Psoas muscle (tissue), 8 donors: ENCODE measurements around the gene GTF2F1. TPM values are rescaled to one million over a fixed set of nuclear protein-coding genes. Genes with fewer than 3 reads are reported as not detected.

Experiments used
- ATAC-seq, 4 donors: fragments of 200-7000 bp; cut with Tn5 transposase; one replicate each; pipeline ENCODE4 v1.9.1; 2020; ENCODE audit warnings: moderate library complexity in 3 of 4, mild to moderate bottlenecking in 2 of 4
- DNase-seq, 2 donors: peaks; one replicate each; pipeline ENCODE4 v3.0.0-alpha.2; 2020
- H3K27ac ChIP-seq: fragments of 200-600 bp; one replicate; pipeline ENCODE4 v1.8.0; 2022
- H3K27me3 ChIP-seq, 3 donors: fragments of 200-600 bp in 1 of 3; one replicate each; pipeline versions ENCODE4 v1.6.1 to v1.8.0; 2013 to 2022; ENCODE audit warnings: low read length in 2 of 3, mild to moderate bottlenecking in 2 of 3, moderate library complexity in 1 of 3; ENCODE audit not compliant: insufficient read depth in 3 of 3
- H3K36me3 ChIP-seq, 2 donors: fragments of 200-600 bp in 1 of 2; one replicate each; pipeline versions ENCODE4 v1.6.1 to v1.8.0; 2013 to 2022; ENCODE audit warnings: low read depth in 1 of 2, mild to moderate bottlenecking in 1 of 2, moderate library complexity in 1 of 2; ENCODE audit not compliant: insufficient read depth in 1 of 2
- H3K4me1 ChIP-seq: fragments of 200-600 bp; one replicate; pipeline ENCODE4 v1.8.0; 2022
- H3K4me3 ChIP-seq: fragments of 200-600 bp; one replicate; pipeline ENCODE4 v1.8.0; 2022; ENCODE audit warnings: mild to moderate bottlenecking
- H3K9me3 ChIP-seq: fragments of 200-600 bp; one replicate; pipeline ENCODE4 v1.8.0; 2022
- WGBS, 3 donors: extraction: QIAGEN DNeasy Blood & Tissue Kit; methylation state at CpG; one replicate each; pipeline versions ENCODE4 v1.1.6 to v1.1.7; 2013; 5-methylcytosine and 5-hydroxymethylcytosine counted together
- intact Hi-C, 2 donors: fragments of 100-400 bp; cut with DNase I; formaldehyde crosslinking; loops; one replicate each; pipeline versions ENCODE4 v1.11.0 to v1.14.2; 2022
- polyA plus RNA-seq, 3 donors: library from polyadenylated mRNA; stranded (reverse); fragments of 200-250 nt; gene quantifications; one replicate each; pipeline ENCODE4 v1.2.3, GENCODE V29; 2013
- total RNA-seq, 4 donors: library from RNA; stranded (reverse); fragmentation: NEBNext Ultra II Directional in 2 of 4; extraction: Animal tissue kit (Norgen Biotek cat#: 25700) in 2 of 4; gene quantifications; one replicate each; pipeline versions ENCODE4 v1.2.1 to v1.2.4, GENCODE V29; 2021 to 2023
- TF ChIP-seq, protein P1 (sequence below): fragments of 200-600 bp; IDR thresholded peaks from one replicate; pipeline ENCODE4 v1.8.0; 2022; ENCODE audit warnings: antibody characterized with exemption
- donor health status: healthy with polysubstance abuse.
- donor health status: DM: no; HTN: no; CAD: no; lungs with moderate emphysema.
- donor health status: Bipolar disorder and iron deficiency.
- donor health status: healthy.
- donor health status: DM: yes; HTN: yes; CAD: no.
- donor health status: DM: no; HTN: no; CAD: no.
- donor health status: DM: no; HTN: no; CAD: no.
- donor health status: DM: yes; HTN: yes; CAD: no.

GTF2F1 gene
- total and polyA plus RNA-seq, 7 donors: 23.7 to 60.0 (median 33.8) TPM

DNA sequence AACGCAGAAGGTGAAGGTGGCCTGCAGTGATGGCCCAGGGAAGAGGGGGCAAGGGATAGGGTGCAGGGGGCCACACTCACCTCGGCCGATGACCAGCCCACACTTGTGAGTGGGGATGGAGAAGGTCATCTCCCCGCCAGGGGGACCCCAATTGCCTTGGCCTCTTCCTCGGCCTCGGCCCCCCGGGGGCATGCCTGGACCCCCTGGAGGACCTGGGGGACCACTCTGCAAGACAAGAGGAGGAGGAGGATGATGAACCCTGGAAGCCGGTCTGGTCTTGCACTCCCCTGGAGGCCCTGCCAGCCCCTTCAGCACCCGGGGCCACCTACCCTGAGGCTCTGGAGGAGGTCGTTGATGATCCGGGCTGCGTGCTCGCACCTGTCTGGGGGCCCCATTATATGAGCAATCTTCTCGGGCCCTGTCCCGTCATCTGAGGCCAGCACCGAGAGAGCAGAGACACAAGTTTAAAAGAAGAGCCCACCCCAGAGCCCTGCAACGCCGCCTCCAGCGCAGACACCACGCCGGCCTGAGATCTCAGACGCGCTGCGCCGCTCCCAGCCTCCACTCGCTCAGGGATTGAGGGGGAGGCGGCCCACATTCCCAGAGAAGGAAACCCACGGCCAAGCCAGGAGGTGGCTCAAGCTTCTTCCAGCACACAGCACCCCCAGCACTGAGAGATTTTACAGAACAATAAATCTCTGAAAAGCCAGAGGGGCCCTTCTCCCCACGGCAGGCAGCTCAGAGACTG lies 23.9 kb upstream of the GTF2F1 start:
- ATAC-seq (no peak), DNase-seq (peak in 1 of 2 donors; percentile 47)
- Histone ChIP-seq H3K9me3 (no peaks in the 10 kb centered on the region), H3K4me3 (no peak overlapping the region), H3K27me3 (no peaks in the 10 kb centered on the region), H3K27ac (no peak overlapping the region), H3K4me1 (peaks cover 2% of the 10 kb centered on the region), H3K36me3 (peaks cover 15 to 87% of the 10 kb centered on the region in 2 donors)
- 90 to 92% (median 91%) methylated on average over 28 to 29 of the region's 29 CpGs for WGBS, 3 donors
- TF ChIP-seq, protein P1, sequence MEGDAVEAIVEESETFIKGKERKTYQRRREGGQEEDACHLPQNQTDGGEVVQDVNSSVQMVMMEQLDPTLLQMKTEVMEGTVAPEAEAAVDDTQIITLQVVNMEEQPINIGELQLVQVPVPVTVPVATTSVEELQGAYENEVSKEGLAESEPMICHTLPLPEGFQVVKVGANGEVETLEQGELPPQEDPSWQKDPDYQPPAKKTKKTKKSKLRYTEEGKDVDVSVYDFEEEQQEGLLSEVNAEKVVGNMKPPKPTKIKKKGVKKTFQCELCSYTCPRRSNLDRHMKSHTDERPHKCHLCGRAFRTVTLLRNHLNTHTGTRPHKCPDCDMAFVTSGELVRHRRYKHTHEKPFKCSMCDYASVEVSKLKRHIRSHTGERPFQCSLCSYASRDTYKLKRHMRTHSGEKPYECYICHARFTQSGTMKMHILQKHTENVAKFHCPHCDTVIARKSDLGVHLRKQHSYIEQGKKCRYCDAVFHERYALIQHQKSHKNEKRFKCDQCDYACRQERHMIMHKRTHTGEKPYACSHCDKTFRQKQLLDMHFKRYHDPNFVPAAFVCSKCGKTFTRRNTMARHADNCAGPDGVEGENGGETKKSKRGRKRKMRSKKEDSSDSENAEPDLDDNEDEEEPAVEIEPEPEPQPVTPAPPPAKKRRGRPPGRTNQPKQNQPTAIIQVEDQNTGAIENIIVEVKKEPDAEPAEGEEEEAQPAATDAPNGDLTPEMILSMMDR: no peak
- intact Hi-C loops: no loop called here

DNA sequence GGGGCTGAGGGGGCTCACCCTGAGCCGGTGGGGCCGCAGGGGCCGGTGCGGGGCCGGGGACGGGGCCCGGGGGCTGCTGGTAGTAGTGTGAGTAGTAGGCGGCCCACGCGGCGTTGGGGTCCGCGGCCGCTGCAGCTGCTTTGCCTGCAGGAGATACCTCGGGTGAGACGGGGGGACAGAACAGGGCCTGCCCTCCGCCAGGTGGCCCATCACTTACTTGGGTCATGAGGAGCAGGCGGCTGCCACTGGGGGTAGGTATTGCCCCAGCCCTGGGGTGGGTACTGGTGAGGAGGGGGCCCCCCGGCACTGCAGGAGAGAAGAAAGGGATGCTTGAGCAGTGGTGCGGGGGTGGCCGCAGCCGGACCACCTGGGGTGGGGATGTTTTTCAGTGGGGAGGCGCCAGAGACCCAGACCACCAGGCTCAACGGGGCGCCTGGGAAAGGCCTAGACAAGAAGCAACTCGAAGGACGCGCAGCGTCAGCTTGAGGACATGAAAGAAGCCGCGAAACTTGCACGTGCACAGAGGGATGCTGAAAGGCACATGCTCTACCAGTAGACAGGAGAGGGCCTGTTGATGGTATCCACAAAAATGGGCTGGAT lies 22.7 kb upstream of the GTF2F1 start:
- no peaks in the 10 kb centered on the region for H3K27me3 ChIP-seq
- H3K4me3 ChIP-seq: no peak overlapping the region
- peaks cover 15 to 76% of the 10 kb centered on the region in 2 donors for H3K36me3 ChIP-seq
- DNase-seq (no peak), ATAC-seq (no peak)
- intact Hi-C loops: no loop called here
- H3K9me3 ChIP-seq: no peaks in the 10 kb centered on the region
- H3K4me1 ChIP-seq: no peaks in the 10 kb centered on the region
- H3K27ac ChIP-seq: no peak overlapping the region
- 88 to 93% (median 89%) methylated on average over 26 to 32 of the region's 32 CpGs for WGBS, 3 donors
- TF ChIP-seq, protein P1: no peak

GRCh38 chr19:6414793-6415590 lies 22.0 kb upstream of the GTF2F1 start:
- intact Hi-C loops: no loop called here
- peaks cover 15 to 69% of the 10 kb centered on the region in 2 donors for H3K36me3 ChIP-seq
- no peaks in the 10 kb centered on the region for H3K27me3 ChIP-seq
- no peaks in the 10 kb centered on the region for H3K9me3 ChIP-seq
- H3K27ac ChIP-seq: no peak overlapping the region
- DNase-seq (peak in 1 of 2 donors; percentile 50), ATAC-seq (no peak)
- 89 to 92% (median 90%) methylated on average over 41 to 47 of the region's 47 CpGs for WGBS, 3 donors
- H3K4me3 ChIP-seq: no peak overlapping the region
- TF ChIP-seq, protein P1: no peak
- H3K4me1 ChIP-seq: no peaks in the 10 kb centered on the region

GRCh38 chr19:6413721-6414643 lies 21.0 kb upstream of the GTF2F1 start:
- ATAC-seq (no peak), DNase-seq (no peak)
- no peak overlapping the region for H3K4me3 ChIP-seq
- intact Hi-C loops: no loop called here
- TF ChIP-seq, protein P1: no peak
- H3K27ac ChIP-seq: no peak overlapping the region
- H3K27me3 ChIP-seq: no peaks in the 10 kb centered on the region
- no peaks in the 10 kb centered on the region for H3K4me1 ChIP-seq
- H3K9me3 ChIP-seq: no peaks in the 10 kb centered on the region
- peaks cover 15 to 59% of the 10 kb centered on the region in 2 donors for H3K36me3 ChIP-seq
- WGBS, 3 donors: 75 to 78% (median 76%) methylated on average over 39 to 42 of the region's 42 CpGs
